Ishikawa (cell line): ENCODE results near the gene VPS39.

ENCODE experiments used
- FOXM1 ChIP-seq: IDR thresholded peaks from 2 replicates; pipeline ENCODE4 v1.6.1; 2012; ENCODE audit warnings: low read depth, borderline replicate concordance
- MAX ChIP-seq: IDR thresholded peaks from 2 replicates; pipeline ENCODE4 v1.6.1; 2012
- RAD21 ChIP-seq: IDR thresholded peaks from 2 replicates; pipeline ENCODE4 v1.6.1; 2012; ENCODE audit warnings: low read depth
- REST ChIP-seq: IDR thresholded peaks from 2 replicates; pipeline ENCODE4 v1.6.1; 2012; ENCODE audit warnings: low read depth, mild to moderate bottlenecking
- TCF12 ChIP-seq: IDR thresholded peaks from 2 replicates; pipeline ENCODE4 v1.6.1; 2012; ENCODE audit warnings: low read depth
- USF1 ChIP-seq: IDR thresholded peaks from 2 replicates; pipeline ENCODE4 v1.6.1; 2012

Gene VPS39

GRCh38 chr15:42110367-42110766 lies 97.7 kb downstream of the VPS39 start:
- no peak for TF ChIP-seq TCF12
- no peak for TF ChIP-seq FOXM1
- TF ChIP-seq RAD21, result no peak
- no peak for TF ChIP-seq USF1
- TF ChIP-seq MAX, result no peak

GRCh38 chr15:42108806-42109205 lies 99.3 kb downstream of the VPS39 start:
- TF ChIP-seq REST, result no peak
